Measurements from ENCODE around the gene BIVM. TPM values are rescaled to one million over a fixed set of nuclear protein-coding genes. Genes with fewer than 3 reads are reported as not detected.

The BIVM gene
- total RNA-seq, 1 donor from 2014 or later, result 13.4 TPM

- peak overlapping the region; percentile 90 for H3K4me3 ChIP-seq
- H3K4me1 ChIP-seq, result peaks cover 20% of the 10 kb centered on the region
- ATAC-seq (peak; percentile 36 to 40), DNase-seq (no peak)
- intact Hi-C loops (cut with DNase I), result no loop called here
- H3K36me3 ChIP-seq, result no peaks in the 10 kb centered on the region
- no peaks in the 10 kb centered on the region for H3K9me3 ChIP-seq
- H3K27me3 ChIP-seq (ENCODE audit: low read depth), result no peaks in the 10 kb centered on the region
- peak overlapping the region; percentile 98 for H3K27ac ChIP-seq
- TF ChIP-seq, protein P1, sequence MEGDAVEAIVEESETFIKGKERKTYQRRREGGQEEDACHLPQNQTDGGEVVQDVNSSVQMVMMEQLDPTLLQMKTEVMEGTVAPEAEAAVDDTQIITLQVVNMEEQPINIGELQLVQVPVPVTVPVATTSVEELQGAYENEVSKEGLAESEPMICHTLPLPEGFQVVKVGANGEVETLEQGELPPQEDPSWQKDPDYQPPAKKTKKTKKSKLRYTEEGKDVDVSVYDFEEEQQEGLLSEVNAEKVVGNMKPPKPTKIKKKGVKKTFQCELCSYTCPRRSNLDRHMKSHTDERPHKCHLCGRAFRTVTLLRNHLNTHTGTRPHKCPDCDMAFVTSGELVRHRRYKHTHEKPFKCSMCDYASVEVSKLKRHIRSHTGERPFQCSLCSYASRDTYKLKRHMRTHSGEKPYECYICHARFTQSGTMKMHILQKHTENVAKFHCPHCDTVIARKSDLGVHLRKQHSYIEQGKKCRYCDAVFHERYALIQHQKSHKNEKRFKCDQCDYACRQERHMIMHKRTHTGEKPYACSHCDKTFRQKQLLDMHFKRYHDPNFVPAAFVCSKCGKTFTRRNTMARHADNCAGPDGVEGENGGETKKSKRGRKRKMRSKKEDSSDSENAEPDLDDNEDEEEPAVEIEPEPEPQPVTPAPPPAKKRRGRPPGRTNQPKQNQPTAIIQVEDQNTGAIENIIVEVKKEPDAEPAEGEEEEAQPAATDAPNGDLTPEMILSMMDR (IDR thresholded peaks at IDR 0.05), result no peak
Observed at GRCh38 chr13:102845289-102845629, 46.3 kb downstream of the BIVM start.

GRCh38 chr13:102845630-102846260 lies 46.8 kb downstream of the BIVM start, which contains the start of gene ERCC5:
TSS of gene ERCC5 (plus strand) at chr13:102846032. CDS start at chr13:102846267, 235 bp downstream.
- Histone ChIP-seq H3K36me3 (no peaks in the 10 kb centered on the region), H3K4me3 (peak within 1 kb of the TSS; percentile 90), H3K27ac (peak within 1 kb of the TSS; percentile 98), H3K27me3 (ENCODE audit: low read depth) (no peaks in the 10 kb centered on the region), H3K9me3 (no peaks in the 10 kb centered on the region), H3K4me1 (peaks cover 20% of the 10 kb centered on the region)
- DNase-seq (peak; percentile 94), ATAC-seq (peak; percentile 95 to 96)
- intact Hi-C loops (cut with DNase I), result no loop called here
- TF ChIP-seq, protein P1 (IDR thresholded peaks at IDR 0.05), result no peak

GRCh38 chr13:102846261-102847015 lies 47.5 kb downstream of the BIVM start:
- TF ChIP-seq, protein P1 (IDR thresholded peaks at IDR 0.05), result no peak
- DNase-seq, result peak; percentile 67
- Histone ChIP-seq H3K4me3 (peak overlapping the region; percentile 90), H3K27ac (peak overlapping the region; percentile 98), H3K36me3 (no peaks in the 10 kb centered on the region), H3K4me1 (peaks cover 20% of the 10 kb centered on the region), H3K27me3 (ENCODE audit: low read depth) (no peaks in the 10 kb centered on the region), H3K9me3 (no peaks in the 10 kb centered on the region)
- intact Hi-C loops (cut with DNase I), result no loop called here
- ATAC-seq, result peak; percentile 66 to 74

DNA sequence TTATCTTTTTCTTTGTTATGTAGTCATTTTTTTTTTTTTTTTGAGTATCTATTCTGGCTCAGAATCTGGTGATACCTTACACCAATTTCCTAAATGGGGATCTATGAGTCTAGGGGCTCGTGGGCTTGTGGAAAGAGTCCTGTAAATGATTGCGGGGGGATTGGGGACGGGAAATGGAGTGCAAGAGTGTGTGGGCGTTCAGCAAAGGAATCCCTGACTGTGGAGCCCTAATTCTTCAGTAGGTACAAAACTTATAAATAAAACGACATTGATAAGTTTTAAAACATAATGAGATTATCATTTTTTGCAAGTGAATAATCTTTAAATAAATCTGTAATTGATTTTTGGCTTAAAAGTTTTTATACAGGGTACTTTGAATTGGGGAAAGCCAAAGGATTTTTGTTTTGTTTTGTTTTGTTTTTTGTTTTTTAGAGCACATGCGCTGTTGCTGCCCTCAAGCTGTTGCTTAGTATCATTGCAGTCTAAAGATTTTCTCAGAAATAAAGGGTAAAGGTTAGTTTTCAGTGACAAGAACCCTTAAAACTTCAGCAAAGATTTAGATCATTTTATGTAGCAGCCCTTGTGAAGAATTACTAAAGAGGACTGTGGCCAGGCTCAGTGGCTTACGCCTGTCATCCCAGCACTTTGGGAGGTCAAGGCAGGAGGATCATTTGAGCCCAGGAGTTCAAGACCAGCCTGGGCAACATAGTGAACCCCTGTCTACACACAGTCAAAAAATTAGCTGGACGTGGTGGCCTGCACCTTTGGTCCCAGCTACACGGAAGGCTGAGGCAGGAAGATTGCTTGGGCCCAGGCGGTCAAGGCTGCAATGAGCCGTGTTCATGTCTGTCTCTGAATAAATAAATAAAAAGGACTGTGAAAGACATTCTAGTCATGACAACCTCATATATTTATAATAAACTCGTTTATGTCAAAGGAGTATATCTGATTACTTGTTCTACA lies 48.6 kb downstream of the BIVM start:
- DNase-seq, result no peak
- Histone ChIP-seq H3K4me3 (peak overlapping the region; percentile 90), H3K9me3 (no peaks in the 10 kb centered on the region), H3K4me1 (peaks cover 20% of the 10 kb centered on the region), H3K27ac (peak overlapping the region; percentile 98), H3K27me3 (ENCODE audit: low read depth) (no peaks in the 10 kb centered on the region), H3K36me3 (peaks cover 6% of the 10 kb centered on the region)
- no peak for ATAC-seq
- intact Hi-C loops (cut with DNase I), result no loop called here
- TF ChIP-seq, protein P1 (IDR thresholded peaks at IDR 0.05), result peak; percentile 63

- TF ChIP-seq, protein P1 (IDR thresholded peaks at IDR 0.05), result no peak
- DNase-seq (no peak), ATAC-seq (no peak)
- no peaks in the 10 kb centered on the region for H3K9me3 ChIP-seq
- H3K4me1 ChIP-seq, result peaks cover 20% of the 10 kb centered on the region
- H3K4me3 ChIP-seq, result no peak overlapping the region
- H3K36me3 ChIP-seq, result peaks cover 17% of the 10 kb centered on the region
- H3K27me3 ChIP-seq (ENCODE audit: low read depth), result no peaks in the 10 kb centered on the region
- H3K27ac ChIP-seq, result no peak overlapping the region
- intact Hi-C loops (cut with DNase I), result no loop called here
Observed at GRCh38 chr13:102848956-102849355, 50.0 kb downstream of the BIVM start.
